ENCODE measurements around the gene CHAD. TPM values are rescaled to one million over a fixed set of nuclear protein-coding genes. Genes with fewer than 3 reads are reported as not detected.

CHAD gene
- total RNA-seq, 1 experiment from 2014 or later, result not detected

- no peak for DNase-seq (ENCODE audit: low read depth, low spot score)
- ChIA-PET CTCF (no interaction called here), POLR2A (no interaction called here)
- BruUV-seq (replicated peaks), result no TSS peak
- no peak for TF ChIP-seq SIN3A (IDR thresholded peaks at IDR 0.05; ENCODE audit: borderline replicate concordance, insufficient read depth, low read depth, low read length)
- no peak for TF ChIP-seq CTCF (IDR thresholded peaks at IDR 0.05)
- no peak for TF ChIP-seq REST (IDR thresholded peaks at IDR 0.05; ENCODE audit: insufficient read depth in 1 of 2, low read depth in 2 of 2, low read length in 1 of 2)
- no peak for TF ChIP-seq TCF7L2 (IDR thresholded peaks at IDR 0.05; ENCODE audit: low read depth, low read length)
- no peak for TF ChIP-seq POLR2AphosphoS5 (IDR thresholded peaks at IDR 0.05; ENCODE audit: low read depth, low read length)
- Histone ChIP-seq H3K27me3 (ENCODE audit: control insufficient read depth, insufficient read depth, low read length) (no peaks in the 10 kb centered on the region), H3K4me3 (ENCODE audit: low read depth in 2 of 2, low read length in 2 of 2) (no peak overlapping the region), H3K36me3 (ENCODE audit: control insufficient read depth, insufficient read depth, low read length) (no peaks in the 10 kb centered on the region), H3K4me1 (ENCODE audit: control insufficient read depth, insufficient read depth, low read length) (peaks cover 11% of the 10 kb centered on the region), H3K9me3 (ENCODE audit: control insufficient read depth, insufficient read depth, low read depth, low read length) (no peaks in the 10 kb centered on the region), H3K27ac (ENCODE audit: low read length) (no peak overlapping the region)
- intact Hi-C loops (cut with micrococcal nuclease; ENCODE audit: unreplicated experiment) (no loop called here), in situ Hi-C loops (cut with HindIII; ENCODE audit: low pct_unique_long_range_greater_than_20kb, low sequenced_read_pairs) (no loop called here)
- no peak for ATAC-seq
Observed at GRCh38 chr17:50511058-50511457, 42.4 kb upstream of the CHAD start.

- ChIA-PET POLR2A (no interaction called here), CTCF (interaction anchor here (0.7 to 0.8 kb wide), 3 partner anchors 11 to 96 kb away, joined by 3 to 7 read pairs (median 4); no protein-coding TSS in a partner anchor)
- ATAC-seq, result peak; percentile 33
- intact Hi-C loops (cut with micrococcal nuclease; ENCODE audit: unreplicated experiment) (no loop called here), in situ Hi-C loops (cut with HindIII; ENCODE audit: low pct_unique_long_range_greater_than_20kb, low sequenced_read_pairs) (no loop called here)
- H3K36me3 ChIP-seq (ENCODE audit: control insufficient read depth, insufficient read depth, low read length), result no peaks in the 10 kb centered on the region
- no peaks in the 10 kb centered on the region for H3K27me3 ChIP-seq (ENCODE audit: control insufficient read depth, insufficient read depth, low read length)
- DNase-seq (ENCODE audit: low read depth, low spot score), result no peak
- H3K4me3 ChIP-seq (ENCODE audit: low read depth in 2 of 2, low read length in 2 of 2), result peak overlapping the region; percentile 65 to 83
- 0 out of 2 replicates have a peak, but pooled peaks have one; percentile 44 for TF ChIP-seq SIN3A (IDR thresholded peaks at IDR 0.05; ENCODE audit: borderline replicate concordance, insufficient read depth, low read depth, low read length)
- no peak for TF ChIP-seq POLR2AphosphoS5 (IDR thresholded peaks at IDR 0.05; ENCODE audit: low read depth, low read length)
- H3K27ac ChIP-seq (ENCODE audit: low read length), result peak overlapping the region; percentile 88
- no peaks in the 10 kb centered on the region for H3K9me3 ChIP-seq (ENCODE audit: control insufficient read depth, insufficient read depth, low read depth, low read length)
- peaks cover 11% of the 10 kb centered on the region for H3K4me1 ChIP-seq (ENCODE audit: control insufficient read depth, insufficient read depth, low read length)
- TSS peak; percentile 87 for BruUV-seq (replicated peaks)
Observed at GRCh38 chr17:50508573-50509460, 40.1 kb upstream of the CHAD start.

Measured in Panc1 (cell line).